SH-SY5Y (cell line): ENCODE results near the gene TMEM209.

Source experiments
- GATA2 ChIP-seq: IDR thresholded peaks from 2 replicates; pipeline ENCODE4 v1.6.1; 2011; ENCODE audit warnings: mild to moderate bottlenecking, low read depth, low read length
- GATA3 ChIP-seq: IDR thresholded peaks from 2 replicates; pipeline ENCODE4 v1.6.1; 2011; ENCODE audit warnings: low read depth, mild to moderate bottlenecking, low read length, moderate library complexity

- TF ChIP-seq GATA3 (no peak), GATA2 (no peak)
Observed at GRCh38 chr7:130221746-130222145, 16.5 kb upstream of the TMEM209 start.
